ENCODE data around the gene GCGR.
"Not testable (repeated sequence)": the region's sequence is repeated elsewhere in the genome, so short reads cannot be mapped to it uniquely, and the experiment has no call there.

The GCGR gene

GRCh38 chr17:81833160-81833920 is 29.4 kb downstream of the GCGR start, which contains the start of gene MCRIP1:
TSS of gene MCRIP1 (minus strand) at chr17:81833291. CDS start at chr17:81824506, 8,785 bp downstream.
- peak within 1 kb of the TSS; percentile 95 for H3K4me3 ChIP-seq (ENCODE audit: low read length)
- no peak for TF ChIP-seq ZNF274 (IDR thresholded peaks at IDR 0.05; ENCODE audit: low read depth, low read length)

GRCh38 chr17:81833921-81834830 is 30.2 kb downstream of the GCGR start:
- TF ChIP-seq ZNF274 (IDR thresholded peaks at IDR 0.05; ENCODE audit: low read depth, low read length), result no peak
- H3K4me3 ChIP-seq (ENCODE audit: low read length), result peak overlapping the region; percentile 92

DNA sequence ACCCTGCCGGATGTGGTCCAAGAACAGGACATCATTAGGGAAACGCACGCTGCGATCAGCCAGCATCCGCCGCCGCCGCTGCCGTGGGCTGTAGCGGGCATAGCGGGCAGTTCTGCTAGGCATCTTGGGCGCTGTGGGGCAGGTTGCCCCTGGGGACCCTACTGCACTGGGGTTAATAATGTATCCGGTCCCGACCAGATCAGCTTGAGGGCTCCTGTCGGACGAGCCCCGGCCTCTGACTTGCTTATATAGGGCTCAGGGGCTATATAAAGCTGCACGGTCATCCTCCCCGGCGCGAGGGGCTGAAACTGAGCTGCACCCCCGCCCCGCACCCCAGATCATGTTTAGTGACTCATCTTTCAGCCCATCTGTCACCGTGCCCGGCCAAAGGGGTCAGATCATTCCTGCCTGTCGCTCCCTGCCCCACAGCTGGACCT is 30.9 kb downstream of the GCGR start, which contains the start of gene PPP1R27:
PPP1R27 (minus strand) TSS at position 220 of the 437 bp plus-strand sequence; CDS start at position 123, 97 bp downstream.
- TF ChIP-seq ZNF274 (IDR thresholded peaks at IDR 0.05; ENCODE audit: low read depth, low read length), result no peak
- peak within 1 kb of the TSS; percentile 92 for H3K4me3 ChIP-seq (ENCODE audit: low read length)

- H3K4me3 ChIP-seq (ENCODE audit: low read length), result no peak overlapping the region
- no peak for TF ChIP-seq ZNF274 (IDR thresholded peaks at IDR 0.05; ENCODE audit: low read depth, low read length)
Measured at GRCh38 chr17:81837641-81838040, 33.7 kb downstream of the GCGR start.

DNA sequence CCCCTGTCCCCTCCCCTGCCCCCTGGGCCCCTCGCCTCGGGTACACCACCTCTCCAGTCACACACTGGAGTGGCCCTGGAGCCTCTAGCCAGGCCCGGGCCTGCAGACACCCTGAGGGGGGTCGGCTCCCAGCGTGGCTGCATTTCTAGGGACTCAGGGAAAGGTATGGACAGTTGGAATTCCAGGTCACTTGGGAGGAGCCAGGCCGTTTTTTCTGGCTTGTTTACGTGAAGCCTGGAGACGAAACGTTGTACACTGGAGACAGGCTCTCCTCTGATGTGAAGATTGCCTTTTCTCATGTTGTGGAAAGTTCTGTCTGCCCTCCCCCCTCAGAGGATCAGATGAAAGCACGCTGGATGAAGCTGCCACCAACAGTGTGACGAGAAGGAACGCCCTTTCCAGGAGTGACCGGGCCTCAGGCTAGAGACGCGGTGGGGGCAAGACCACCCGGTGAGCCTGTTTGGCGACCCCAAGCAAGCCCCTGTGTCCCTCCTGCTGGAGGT is 34.9 kb downstream of the GCGR start:
- H3K4me3 ChIP-seq (ENCODE audit: low read length), result no peak overlapping the region
- TF ChIP-seq ZNF274 (IDR thresholded peaks at IDR 0.05; ENCODE audit: low read depth, low read length), result no peak

DNA sequence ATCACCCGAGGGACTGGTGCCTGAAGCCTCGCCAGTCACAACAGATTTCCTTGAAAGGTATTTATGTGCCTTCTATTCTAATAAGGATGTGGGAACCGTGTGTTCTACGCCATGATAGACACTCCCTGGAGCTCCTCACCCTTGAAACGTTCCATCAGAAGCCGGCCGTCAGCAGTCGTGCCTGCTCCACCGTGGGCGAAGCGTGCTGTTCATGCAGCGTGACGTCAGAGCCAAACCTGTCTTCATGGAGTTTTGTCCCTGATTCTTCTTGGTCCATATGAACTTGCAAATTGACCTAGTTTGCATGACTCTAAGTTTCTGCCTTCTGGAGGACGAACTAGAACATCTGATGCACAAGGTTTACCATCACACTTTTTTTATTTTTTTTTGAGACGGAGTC is 35.4 kb downstream of the GCGR start:
- no peak overlapping the region for H3K4me3 ChIP-seq (ENCODE audit: low read length)
- no peak for TF ChIP-seq ZNF274 (IDR thresholded peaks at IDR 0.05; ENCODE audit: low read depth, low read length)

GRCh38 chr17:81840059-81840458 is 36.1 kb downstream of the GCGR start:
- not testable (repeated sequence) for H3K4me3 ChIP-seq (ENCODE audit: low read length)

- no peak overlapping the region for H3K4me3 ChIP-seq (ENCODE audit: low read length)
- no peak for TF ChIP-seq ZNF274 (IDR thresholded peaks at IDR 0.05; ENCODE audit: low read depth, low read length)
Measured at GRCh38 chr17:81840826-81841778, 37.2 kb downstream of the GCGR start.

DNA sequence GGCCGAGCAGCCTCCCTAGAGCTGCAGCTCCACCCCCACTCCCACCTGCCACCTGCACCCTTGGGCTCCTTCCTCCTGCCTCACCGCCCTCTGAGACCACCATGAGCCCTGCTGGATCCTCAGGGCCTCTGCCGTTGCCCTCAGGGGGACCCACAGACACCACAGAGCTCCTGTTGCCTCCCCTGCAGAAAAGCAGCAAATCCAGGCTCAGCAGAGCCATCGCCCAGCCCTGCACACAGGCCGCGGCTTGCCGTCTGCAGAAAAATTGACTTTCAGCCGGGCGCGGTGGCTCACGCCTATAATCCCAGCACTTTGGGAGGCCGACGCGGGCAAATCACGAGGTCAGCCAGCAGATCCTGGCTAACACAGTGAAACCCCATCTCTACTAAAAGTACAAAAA is 37.9 kb downstream of the GCGR start:
- TF ChIP-seq ZNF274 (IDR thresholded peaks at IDR 0.05; ENCODE audit: low read depth, low read length), result no peak

DNA sequence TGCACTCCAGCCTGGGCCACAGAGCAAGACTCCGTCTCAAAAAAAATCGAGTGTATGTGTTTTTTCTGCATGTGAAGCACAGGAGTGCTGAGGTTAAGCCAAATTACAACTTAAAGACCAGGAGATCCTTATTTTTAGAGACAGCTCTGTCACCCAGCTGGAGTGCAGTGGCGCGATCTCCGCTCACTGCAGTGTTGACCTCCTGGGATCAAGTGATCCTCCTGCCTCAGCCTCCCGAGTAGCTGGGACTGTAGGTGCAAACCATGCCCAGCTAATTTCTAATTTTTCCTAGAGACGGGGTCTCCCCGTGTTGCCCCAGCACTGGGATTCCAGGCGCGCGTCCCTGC is 38.4 kb downstream of the GCGR start:
- H3K4me3 ChIP-seq (ENCODE audit: low read length), result no peak overlapping the region
- no peak for TF ChIP-seq ZNF274 (IDR thresholded peaks at IDR 0.05; ENCODE audit: low read depth, low read length)

More for the DNA sequence above, 37.9 kb downstream of the GCGR start:
- H3K4me3 ChIP-seq (ENCODE audit: low read length), result no peak overlapping the region

DNA sequence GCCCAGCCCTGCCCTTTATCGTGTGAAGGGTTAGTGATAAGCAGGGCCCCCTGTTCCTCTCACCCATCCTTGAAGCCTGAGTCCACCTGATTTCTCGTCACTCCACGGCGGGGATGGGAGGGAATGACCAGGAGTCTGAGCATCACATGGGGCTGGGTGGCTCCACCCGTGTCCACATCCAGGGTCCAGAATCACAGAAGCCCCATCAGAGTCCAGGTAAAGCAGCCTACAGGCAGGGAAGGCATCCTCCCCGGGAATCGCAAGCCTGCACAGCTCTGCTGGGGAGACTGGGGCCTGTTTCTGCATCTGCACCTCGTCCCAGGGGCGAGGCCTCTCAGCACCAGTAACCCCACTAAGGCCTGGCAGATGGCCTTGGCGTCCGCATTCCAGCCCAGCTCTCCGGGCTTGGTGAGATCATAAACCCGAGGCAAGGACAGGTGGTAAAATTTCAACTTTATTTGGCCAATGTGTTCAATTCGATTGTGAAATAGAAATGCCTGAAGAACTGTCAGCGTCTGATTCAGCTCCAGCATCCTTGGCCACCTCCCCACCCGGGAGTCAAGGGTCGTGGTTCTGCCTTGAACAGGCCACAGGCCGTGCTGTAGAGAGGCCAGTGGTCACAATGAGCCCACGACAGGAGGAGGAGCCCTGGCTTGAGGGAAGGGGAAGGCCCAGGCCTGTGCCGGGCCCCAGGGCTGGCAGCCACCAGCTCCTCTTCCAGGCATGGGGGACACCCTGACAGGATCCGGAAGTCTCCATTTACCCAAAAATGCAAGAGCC is 39.0 kb downstream of the GCGR start:
- no peak overlapping the region for H3K4me3 ChIP-seq (ENCODE audit: low read length)
- no peak for TF ChIP-seq ZNF274 (IDR thresholded peaks at IDR 0.05; ENCODE audit: low read depth, low read length)

- H3K4me3 ChIP-seq (ENCODE audit: low read length), result no peak overlapping the region
- TF ChIP-seq ZNF274 (IDR thresholded peaks at IDR 0.05; ENCODE audit: low read depth, low read length), result no peak
Measured at GRCh38 chr17:81843713-81844326, 39.9 kb downstream of the GCGR start.
